Measurements from ENCODE around the gene PPEF1. TPM values are rescaled to one million over a fixed set of nuclear protein-coding genes. Genes with fewer than 3 reads are reported as not detected.

PPEF1 gene
- total RNA-seq, 6 donors from 2014 or later, result 0.20 to 6.7 (median 0.36) TPM; not detected in 2

DNA sequence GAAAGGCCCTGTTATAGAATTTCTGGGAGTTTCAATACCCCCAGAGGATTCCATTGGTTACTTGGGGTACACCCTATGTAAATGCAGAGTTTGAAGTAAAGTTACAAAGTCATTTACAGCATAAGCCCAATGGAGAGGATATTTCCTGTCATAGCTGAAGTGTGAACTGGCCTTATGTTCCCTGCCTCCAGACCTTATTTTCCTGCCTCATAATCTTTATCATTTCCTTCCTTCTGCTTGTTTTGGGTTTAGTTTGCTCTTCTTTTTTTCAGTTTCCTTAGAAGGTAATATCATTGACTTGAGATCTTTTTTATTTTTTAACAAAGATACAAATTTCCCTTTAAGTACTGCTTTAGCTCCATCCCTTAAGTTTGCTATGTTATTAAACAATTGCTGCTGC is 85.4 kb downstream of the PPEF1 start:
- no peaks in the 10 kb centered on the region for H3K27me3 ChIP-seq

GRCh38 chrX:18793601-18794089 is 86.2 kb downstream of the PPEF1 start:
- Histone ChIP-seq H3K27me3 (no peaks in the 10 kb centered on the region), H3K36me3 (no peaks in the 10 kb centered on the region), H3K4me3 (no peak overlapping the region), H3K4me1 (no peaks in the 10 kb centered on the region), H3K27ac (no peak overlapping the region), H3K9me3 (no peaks in the 10 kb centered on the region)
- 70 to 75% methylated on average over 7 of the region's 7 CpGs for WGBS, 2 donors
- DNase-seq, result no peak
- TF ChIP-seq, protein P1, sequence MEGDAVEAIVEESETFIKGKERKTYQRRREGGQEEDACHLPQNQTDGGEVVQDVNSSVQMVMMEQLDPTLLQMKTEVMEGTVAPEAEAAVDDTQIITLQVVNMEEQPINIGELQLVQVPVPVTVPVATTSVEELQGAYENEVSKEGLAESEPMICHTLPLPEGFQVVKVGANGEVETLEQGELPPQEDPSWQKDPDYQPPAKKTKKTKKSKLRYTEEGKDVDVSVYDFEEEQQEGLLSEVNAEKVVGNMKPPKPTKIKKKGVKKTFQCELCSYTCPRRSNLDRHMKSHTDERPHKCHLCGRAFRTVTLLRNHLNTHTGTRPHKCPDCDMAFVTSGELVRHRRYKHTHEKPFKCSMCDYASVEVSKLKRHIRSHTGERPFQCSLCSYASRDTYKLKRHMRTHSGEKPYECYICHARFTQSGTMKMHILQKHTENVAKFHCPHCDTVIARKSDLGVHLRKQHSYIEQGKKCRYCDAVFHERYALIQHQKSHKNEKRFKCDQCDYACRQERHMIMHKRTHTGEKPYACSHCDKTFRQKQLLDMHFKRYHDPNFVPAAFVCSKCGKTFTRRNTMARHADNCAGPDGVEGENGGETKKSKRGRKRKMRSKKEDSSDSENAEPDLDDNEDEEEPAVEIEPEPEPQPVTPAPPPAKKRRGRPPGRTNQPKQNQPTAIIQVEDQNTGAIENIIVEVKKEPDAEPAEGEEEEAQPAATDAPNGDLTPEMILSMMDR (IDR thresholded peaks at IDR 0.05), result no peak
- TF ChIP-seq EP300 (IDR thresholded peaks at IDR 0.05), result no peak
- no peak for TF ChIP-seq POLR2A (IDR thresholded peaks at IDR 0.05)
- ATAC-seq (ENCODE audit: low FRiP score in 2 of 2), result no peak

More for the DNA sequence above, 85.4 kb downstream of the PPEF1 start:
- Histone ChIP-seq H3K4me1 (no peaks in the 10 kb centered on the region), H3K36me3 (no peaks in the 10 kb centered on the region), H3K4me3 (no peak overlapping the region), H3K9me3 (no peaks in the 10 kb centered on the region), H3K27ac (no peak overlapping the region)
- DNase-seq (no peak), ATAC-seq (ENCODE audit: low FRiP score in 2 of 2) (no peak)
- TF ChIP-seq POLR2AphosphoS5 (IDR thresholded peaks at IDR 0.05), result no peak

GRCh38 chrX:18797141-18797540 is 89.7 kb downstream of the PPEF1 start:
- Histone ChIP-seq H3K36me3 (no peaks in the 10 kb centered on the region), H3K4me3 (no peak overlapping the region), H3K4me1 (no peaks in the 10 kb centered on the region), H3K27ac (no peak overlapping the region), H3K27me3 (no peaks in the 10 kb centered on the region), H3K9me3 (no peaks in the 10 kb centered on the region)
- DNase-seq (no peak), ATAC-seq (ENCODE audit: low FRiP score in 2 of 2) (no peak)
- TF ChIP-seq POLR2AphosphoS5 (IDR thresholded peaks at IDR 0.05) (no peak), POLR2A (IDR thresholded peaks at IDR 0.05) (no peak), EP300 (IDR thresholded peaks at IDR 0.05) (no peak)
- TF ChIP-seq, protein P1 (IDR thresholded peaks at IDR 0.05), result no peak
- WGBS, 2 donors, result 89 to 95% methylated on average over 2 of the region's 2 CpGs

DNA sequence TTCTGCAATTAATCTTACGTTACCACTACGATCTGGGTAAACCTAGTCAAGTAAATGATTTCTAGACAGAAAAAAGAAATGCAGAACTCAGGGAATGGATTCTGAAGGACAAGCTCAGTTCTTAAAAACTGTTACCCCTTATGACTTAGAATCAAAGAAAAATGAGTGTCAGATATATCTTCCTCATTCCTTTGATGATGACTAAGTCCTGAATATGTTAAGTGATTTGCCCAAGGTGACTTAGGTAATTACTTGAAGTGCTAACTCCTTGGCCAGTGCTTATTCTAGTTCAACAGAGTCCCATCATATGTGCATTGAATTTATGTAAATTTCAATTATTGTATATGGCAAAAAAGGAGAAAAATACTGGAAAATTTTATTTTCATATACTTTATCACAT is 92.5 kb downstream of the PPEF1 start:
- Histone ChIP-seq H3K4me1 (no peaks in the 10 kb centered on the region), H3K27ac (no peak overlapping the region), H3K27me3 (no peaks in the 10 kb centered on the region), H3K9me3 (peaks cover 0 to 3% (median 0%) of the 10 kb centered on the region in 4 donors), H3K36me3 (no peaks in the 10 kb centered on the region), H3K4me3 (no peak overlapping the region)
- ATAC-seq (ENCODE audit: low FRiP score in 2 of 2), result no peak
- WGBS, 2 donors, result 76 to 79% methylated on average over 2 of the region's 2 CpGs
- no peak for DNase-seq
- TF ChIP-seq POLR2A (IDR thresholded peaks at IDR 0.05) (no peak), EP300 (IDR thresholded peaks at IDR 0.05) (no peak), POLR2AphosphoS5 (IDR thresholded peaks at IDR 0.05) (no peak)
- TF ChIP-seq, protein P1 (IDR thresholded peaks at IDR 0.05), result no peak

DNA sequence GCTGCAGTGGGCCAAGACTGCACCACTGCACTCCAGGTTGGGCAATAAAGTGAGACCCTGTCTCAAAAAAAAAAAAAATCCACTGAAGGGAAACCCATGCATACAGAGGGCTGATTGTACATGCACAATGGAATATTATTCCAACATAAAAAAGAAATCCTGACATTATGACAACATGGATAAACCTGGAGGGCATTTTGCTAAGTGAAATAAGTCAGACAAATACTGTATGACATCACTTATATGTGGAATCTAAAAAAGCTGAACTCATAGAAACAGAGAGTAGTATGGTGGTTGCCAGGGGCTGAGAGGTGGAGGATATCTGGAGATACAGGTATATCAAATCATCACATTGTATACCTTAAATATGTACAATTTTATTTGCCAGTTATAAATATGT is 102.2 kb downstream of the PPEF1 start:
- H3K4me1 ChIP-seq, result no peaks in the 10 kb centered on the region
- TF ChIP-seq, protein P1 (IDR thresholded peaks at IDR 0.05), result no peak
- TF ChIP-seq POLR2AphosphoS5 (IDR thresholded peaks at IDR 0.05) (no peak), POLR2A (IDR thresholded peaks at IDR 0.05) (no peak), EP300 (IDR thresholded peaks at IDR 0.05) (no peak)
- H3K27me3 ChIP-seq, result no peaks in the 10 kb centered on the region
- H3K27ac ChIP-seq, result no peak overlapping the region
- no peaks in the 10 kb centered on the region for H3K9me3 ChIP-seq
- ATAC-seq (ENCODE audit: low FRiP score in 2 of 2), result no peak
- DNase-seq, result no peak
- no peaks in the 10 kb centered on the region for H3K36me3 ChIP-seq
- H3K4me3 ChIP-seq, result no peak overlapping the region
